Fibroblast of the aortic adventitia (primary cell): ENCODE results near the gene C20orf144. TPM values are rescaled to one million over a fixed set of nuclear protein-coding genes. Genes with fewer than 3 reads are reported as not detected.

Source experiments
- DNase-seq: peaks from one replicate; pipeline ENCODE4 v3.0.0-alpha.2; 2010; ENCODE audit warnings: low read depth
- H3K4me3 ChIP-seq: 2 replicates; pipeline ENCODE4 v1.5.1; 2011; ENCODE audit warnings: low read depth, mild to moderate bottlenecking, control low read depth, low read length, moderate library complexity
- CTCF ChIP-seq: IDR thresholded peaks from 2 replicates; pipeline ENCODE4 v1.5.1; 2011; ENCODE audit warnings: mild to moderate bottlenecking, low read length, control low read depth, inconsistent platforms; ENCODE audit not compliant: insufficient read depth
- total RNA-seq: library from RNA; depleted of rRNA; stranded (reverse); fragments of >200 nt; gene quantifications from 2 replicates; pipeline ENCODE4 v1.2.3, GENCODE V29; 2012; ENCODE audit warnings: low replicate concordance

C20orf144 gene
- total RNA-seq, 1 donor = 0.18 TPM

- no peak for DNase-seq
- H3K4me3 ChIP-seq = peak overlapping the region; percentile 49
- no peak for TF ChIP-seq CTCF
Measured at GRCh38 chr20:33685328-33686099, 23.4 kb downstream of the C20orf144 start.

GRCh38 chr20:33686100-33686983 lies 24.2 kb downstream of the C20orf144 start, which contains the start of gene E2F1:
Gene E2F1, minus strand, starts transcription at chr20:33686385. Its CDS starts 121 bp downstream, at chr20:33686264.
- DNase-seq = peak; percentile 75
- H3K4me3 ChIP-seq = peak within 1 kb of the TSS; percentile 59
- TF ChIP-seq CTCF = peak; percentile 39

GRCh38 chr20:33686984-33687366 lies 24.8 kb downstream of the C20orf144 start:
- no peak overlapping the region for H3K4me3 ChIP-seq
- TF ChIP-seq CTCF = no peak

GRCh38 chr20:33687370-33687915 lies 25.3 kb downstream of the C20orf144 start:
- no peak overlapping the region for H3K4me3 ChIP-seq
- peak; percentile 61 for DNase-seq
- no peak for TF ChIP-seq CTCF

More at GRCh38 chr20:33686984-33687366, 24.8 kb downstream of the C20orf144 start:
- DNase-seq = no peak

GRCh38 chr20:33687993-33688937 lies 26.1 kb downstream of the C20orf144 start:
- no peak for TF ChIP-seq CTCF
- H3K4me3 ChIP-seq = no peak overlapping the region
- no peak for DNase-seq
